Activated CD8-positive, alpha-beta T cell treated with anti-CD3 and anti-CD28 coated beads for 36 hours (primary cell): ENCODE data around the gene ROCK2. TPM values are rescaled to one million over a fixed set of nuclear protein-coding genes. Genes with fewer than 3 reads are reported as not detected.

Experiments used
- ATAC-seq: fragments of 200-7000 bp; cut with Tn5 transposase; one replicate; pipeline ENCODE4 v1.10.0; 2021; ENCODE audit warnings: mild to moderate bottlenecking, moderate library complexity
- CTCF ChIA-PET: fragments of 350-600 bp; sonication (Branson Sonifier 250); formaldehyde crosslinking; loops from one replicate; lab custom pipeline; 2021; ENCODE audit warnings: antibody characterized with exemption; lab: Charles Lee
- POLR2A ChIA-PET: fragments of 350-600 bp; sonication (Branson Sonifier 250); formaldehyde crosslinking; loops from one replicate; lab custom pipeline; 2021; ENCODE audit warnings: antibody characterized with exemption; lab: Charles Lee
- DNase-seq: peaks from one replicate; pipeline ENCODE4 v3.0.0-alpha.2; 2020
- H3K27ac Mint-ChIP-seq: one replicate; pipeline ENCODE4 v1.8.0; 2021; ENCODE audit warnings: mild to moderate bottlenecking, mixed read lengths
- H3K27me3 Mint-ChIP-seq: one replicate; pipeline ENCODE4 v1.8.0; 2021; ENCODE audit warnings: mixed read lengths
- H3K36me3 Mint-ChIP-seq: one replicate; pipeline ENCODE4 v1.8.0; 2021; ENCODE audit warnings: low read depth, mixed read lengths
- H3K4me1 Mint-ChIP-seq: one replicate; pipeline ENCODE4 v1.8.0; 2021; ENCODE audit warnings: low read depth, mixed read lengths
- H3K4me3 Mint-ChIP-seq: one replicate; pipeline ENCODE4 v1.8.0; 2021; ENCODE audit warnings: mild to moderate bottlenecking, moderate library complexity, mixed read lengths
- H3K9me3 Mint-ChIP-seq: one replicate; pipeline ENCODE4 v1.8.0; 2021; ENCODE audit warnings: mixed read lengths
- intact Hi-C: fragments of 100-400 bp; cut with micrococcal nuclease; formaldehyde crosslinking; loops from one replicate; pipeline ENCODE4 v1.10.0; 2022
- total RNA-seq, 2 experiments: library from RNA; stranded (reverse); gene quantifications; one replicate each; pipeline ENCODE4 v1.2.3, GENCODE V29; 2021
- TF ChIP-seq, protein P1 (sequence below): fragments of 200-600 bp; IDR thresholded peaks from one replicate; pipeline ENCODE4 v1.8.0; 2022; ENCODE audit warnings: antibody characterized with exemption, mild to moderate bottlenecking

Gene ROCK2
- total RNA-seq, 2 experiments from 2014 or later, result 12.7 to 13.9 TPM

DNA sequence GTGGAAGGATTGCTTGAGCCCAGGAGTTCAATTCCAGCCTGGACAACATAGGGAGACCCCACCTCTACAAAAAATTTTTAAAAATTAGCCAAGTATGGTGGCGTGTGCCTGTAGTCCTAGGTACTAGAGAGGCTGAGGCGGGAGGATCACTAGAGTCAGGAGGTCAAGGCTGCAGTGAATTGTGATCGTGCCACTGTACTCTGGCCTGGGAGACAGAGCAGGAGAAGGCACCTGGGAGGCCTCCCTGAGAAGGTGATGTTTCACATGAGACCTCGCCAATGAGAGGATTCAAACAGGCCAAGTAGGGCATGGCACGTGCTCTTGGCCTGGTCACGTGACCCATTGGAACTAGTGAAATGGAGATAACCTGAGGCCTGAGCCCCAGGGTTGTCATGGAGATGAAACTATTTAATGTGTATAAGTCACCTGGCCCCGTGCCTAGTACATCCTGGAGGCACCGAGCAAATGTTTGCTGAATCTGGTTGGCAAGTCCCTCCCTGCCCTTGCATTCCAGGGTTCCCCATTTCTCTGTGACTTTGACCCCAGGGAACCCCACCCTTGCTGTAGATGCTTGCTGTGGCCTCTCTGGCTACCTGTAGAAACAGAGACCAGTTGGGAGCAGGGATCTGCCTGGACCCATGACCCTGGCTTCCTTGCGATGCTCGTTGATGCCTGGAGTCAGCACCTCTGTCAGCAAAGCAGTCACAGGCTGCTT lies 26.1 kb upstream of the ROCK2 start:
- CTCF ChIA-PET, result no interaction called here
- Mint-ChIP-seq H3K27me3 (peaks cover 4% of the 10 kb centered on the region), H3K9me3 (no peaks in the 10 kb centered on the region), H3K36me3 (no peaks in the 10 kb centered on the region), H3K27ac (no peak overlapping the region), H3K4me3 (no peak overlapping the region), H3K4me1 (no peaks in the 10 kb centered on the region)
- POLR2A ChIA-PET, result no interaction called here
- TF ChIP-seq, protein P1, sequence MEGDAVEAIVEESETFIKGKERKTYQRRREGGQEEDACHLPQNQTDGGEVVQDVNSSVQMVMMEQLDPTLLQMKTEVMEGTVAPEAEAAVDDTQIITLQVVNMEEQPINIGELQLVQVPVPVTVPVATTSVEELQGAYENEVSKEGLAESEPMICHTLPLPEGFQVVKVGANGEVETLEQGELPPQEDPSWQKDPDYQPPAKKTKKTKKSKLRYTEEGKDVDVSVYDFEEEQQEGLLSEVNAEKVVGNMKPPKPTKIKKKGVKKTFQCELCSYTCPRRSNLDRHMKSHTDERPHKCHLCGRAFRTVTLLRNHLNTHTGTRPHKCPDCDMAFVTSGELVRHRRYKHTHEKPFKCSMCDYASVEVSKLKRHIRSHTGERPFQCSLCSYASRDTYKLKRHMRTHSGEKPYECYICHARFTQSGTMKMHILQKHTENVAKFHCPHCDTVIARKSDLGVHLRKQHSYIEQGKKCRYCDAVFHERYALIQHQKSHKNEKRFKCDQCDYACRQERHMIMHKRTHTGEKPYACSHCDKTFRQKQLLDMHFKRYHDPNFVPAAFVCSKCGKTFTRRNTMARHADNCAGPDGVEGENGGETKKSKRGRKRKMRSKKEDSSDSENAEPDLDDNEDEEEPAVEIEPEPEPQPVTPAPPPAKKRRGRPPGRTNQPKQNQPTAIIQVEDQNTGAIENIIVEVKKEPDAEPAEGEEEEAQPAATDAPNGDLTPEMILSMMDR, result no peak
- DNase-seq (no peak), ATAC-seq (no peak)
- intact Hi-C loops, result no loop called here

DNA sequence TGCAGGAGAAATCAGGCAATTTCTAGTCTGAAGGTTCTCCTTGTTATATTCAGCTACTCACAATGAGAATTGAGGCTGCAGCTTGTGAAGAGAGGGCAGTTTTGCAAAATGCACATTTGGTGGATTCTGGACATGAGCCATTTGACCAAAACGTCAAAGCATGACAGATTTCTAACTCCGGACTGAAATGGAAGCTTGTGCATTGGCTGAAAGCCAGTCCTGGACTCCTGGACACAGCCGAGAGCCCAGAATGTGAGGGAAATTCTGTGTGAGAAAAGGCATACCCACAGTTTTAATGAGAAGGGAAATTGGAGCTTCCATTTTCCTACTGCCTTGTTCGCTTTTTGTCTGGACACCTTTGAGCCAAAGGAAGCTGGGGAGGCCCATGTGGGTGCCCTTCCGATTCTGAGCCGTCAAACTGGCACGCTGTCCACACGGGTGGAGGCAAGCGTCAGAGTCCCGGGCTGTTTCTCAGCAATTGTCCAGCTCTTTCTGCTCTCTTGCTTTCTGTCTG lies 23.7 kb upstream of the ROCK2 start:
- no peaks in the 10 kb centered on the region for H3K9me3 Mint-ChIP-seq
- no peaks in the 10 kb centered on the region for H3K4me1 Mint-ChIP-seq
- ATAC-seq, result no peak
- H3K36me3 Mint-ChIP-seq, result no peaks in the 10 kb centered on the region
- intact Hi-C loops, result no loop called here
- POLR2A ChIA-PET, result interaction anchor here (0.9 to 1.2 kb wide), 2 partner anchors 11 to 23 kb away, joined by 3 read pairs; partner anchors contain the start of gene ROCK2
- H3K27ac Mint-ChIP-seq, result no peak overlapping the region
- TF ChIP-seq, protein P1, result no peak
- no peak for DNase-seq
- peaks cover 2% of the 10 kb centered on the region for H3K27me3 Mint-ChIP-seq
- CTCF ChIA-PET, result interaction anchor here (1.6 to 2.0 kb wide), 2 partner anchors 79 to 235 kb away, joined by 4 to 8 read pairs; a partner anchor contains a TSS
- H3K4me3 Mint-ChIP-seq, result no peak overlapping the region

DNA sequence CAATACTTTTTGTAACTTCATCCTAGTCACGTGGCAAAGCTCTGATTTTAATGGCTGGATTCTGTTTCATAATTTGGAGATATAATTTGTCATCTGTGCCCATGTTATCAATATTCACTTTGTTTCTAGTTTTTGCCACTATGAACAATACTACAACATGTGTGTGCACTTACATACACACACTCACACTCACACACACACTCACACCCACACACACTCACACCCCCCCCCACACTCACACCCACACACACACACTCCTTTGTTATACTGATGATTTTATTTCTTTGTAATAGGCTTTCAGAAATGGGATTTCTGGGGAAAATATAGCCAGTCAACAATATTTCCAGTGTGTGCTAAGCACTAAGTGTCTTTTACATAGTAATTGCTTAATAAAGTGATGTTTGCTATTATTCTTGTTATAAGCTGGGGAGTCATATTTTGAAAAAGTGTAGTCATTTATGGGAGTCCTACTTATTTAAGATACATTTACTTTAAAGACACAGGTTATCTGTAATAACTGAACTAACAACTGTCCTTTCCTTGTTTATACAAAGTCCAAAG lies 22.8 kb upstream of the ROCK2 start:
- no peaks in the 10 kb centered on the region for H3K27me3 Mint-ChIP-seq
- intact Hi-C loops, result no loop called here
- ATAC-seq, result no peak
- H3K27ac Mint-ChIP-seq, result no peak overlapping the region
- POLR2A ChIA-PET, result interaction anchor here (0.9 to 1.2 kb wide), 2 partner anchors 10 to 22 kb away, joined by 3 read pairs; partner anchors contain the start of gene ROCK2
- H3K4me3 Mint-ChIP-seq, result no peak overlapping the region
- no peak for DNase-seq
- no peaks in the 10 kb centered on the region for H3K36me3 Mint-ChIP-seq
- no peaks in the 10 kb centered on the region for H3K4me1 Mint-ChIP-seq
- TF ChIP-seq, protein P1, result no peak
- no peaks in the 10 kb centered on the region for H3K9me3 Mint-ChIP-seq
- CTCF ChIA-PET, result interaction anchor here (1.6 to 2.0 kb wide), 2 partner anchors 80 to 234 kb away, joined by 4 to 8 read pairs; a partner anchor contains a TSS

DNA sequence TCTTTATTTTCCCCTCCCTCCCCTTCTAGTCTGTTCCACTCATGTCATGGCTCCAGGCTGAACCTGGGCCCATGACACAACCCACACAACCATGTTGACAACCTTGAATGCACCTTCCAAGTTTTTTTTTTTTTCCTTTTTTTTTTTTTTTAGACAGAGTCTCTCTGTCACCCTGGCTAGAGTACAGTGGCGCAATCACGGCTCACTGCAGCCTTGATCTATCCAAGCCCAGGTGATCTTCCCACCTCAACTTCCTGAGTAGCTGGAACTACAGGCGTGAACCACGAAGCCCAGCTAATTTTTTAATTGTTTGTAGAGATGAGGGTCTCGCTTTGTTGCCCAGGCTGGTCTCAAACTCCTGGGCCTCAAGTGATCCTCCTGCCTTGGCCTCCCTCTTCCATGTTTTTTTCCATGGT lies 21.9 kb upstream of the ROCK2 start:
- ChIA-PET POLR2A (no interaction called here), CTCF (interaction anchor here (1.6 kb wide), 1 partner anchor 80 kb away, joined by 4 read pairs; no protein-coding TSS in a partner anchor)
- Mint-ChIP-seq H3K27me3 (no peaks in the 10 kb centered on the region), H3K27ac (no peak overlapping the region), H3K4me1 (no peaks in the 10 kb centered on the region), H3K4me3 (no peak overlapping the region), H3K36me3 (no peaks in the 10 kb centered on the region), H3K9me3 (no peaks in the 10 kb centered on the region)
- ATAC-seq (no peak), DNase-seq (no peak)
- TF ChIP-seq, protein P1, result no peak
- intact Hi-C loops, result no loop called here
